Measurements from ENCODE around the gene RECQL5. TPM values are rescaled to one million over a fixed set of nuclear protein-coding genes. Genes with fewer than 3 reads are reported as not detected.

RECQL5 gene
- polyA plus RNA-seq, 2 of the 4 experiments (the other 2 are of a cell fraction), result 22.7 to 39.9 TPM

GRCh38 chr17:75691801-75692626 is 25.1 kb upstream of the RECQL5 start:
- POLR2A ChIA-PET, result interaction anchor here (2.0 kb wide), 1 partner anchor 14 kb away, joined by 10 read pairs; no protein-coding TSS in a partner anchor
- ATAC-seq, result no peak
- CTCF ChIA-PET, result interaction anchor here (1.6 to 19.2 kb wide), 3 partner anchors 17 to 60 kb away, joined by 4 to 148 read pairs (median 36); partner anchors contain the start of gene SMIM5
- H3K4me1 ChIP-seq, result peaks cover 99% of the 10 kb centered on the region
- no peak overlapping the region for H3K4me3 ChIP-seq
- no peak for TF ChIP-seq TP53 (CRISPR knock-in tag; IDR thresholded peaks at IDR 0.05)
- no peak for TF ChIP-seq CHD4 (IDR thresholded peaks at IDR 0.05; ENCODE audit: borderline replicate concordance)
- TF ChIP-seq RARB (CRISPR knock-in tag; IDR thresholded peaks at IDR 0.05), result no peak
- no peak for TF ChIP-seq E2F6 (IDR thresholded peaks at IDR 0.05; ENCODE audit: borderline replicate concordance, low read depth)
- TF ChIP-seq NFE2L2 (conservative IDR thresholded peaks at IDR 0.05; ENCODE audit: low read length), result no peak
- no peak for TF ChIP-seq RFX5 (IDR thresholded peaks at IDR 0.05)
- TF ChIP-seq ESRRA (IDR thresholded peaks at IDR 0.05; ENCODE audit: borderline replicate concordance, low read length), result no peak
- TF ChIP-seq ZNF302 (CRISPR knock-in tag; IDR thresholded peaks at IDR 0.05), result no peak
- no peak for TF ChIP-seq KDM1A (IDR thresholded peaks at IDR 0.05; ENCODE audit: low read depth)
- no peak for TF ChIP-seq RAD21 (conservative IDR thresholded peaks at IDR 0.05 in 1 of 2, IDR thresholded peaks at IDR 0.05 in 1 of 2)
- no peak for TF ChIP-seq ZC3H11A (IDR thresholded peaks at IDR 0.05)
- no peak for FAIRE-seq
- DNase-seq (ENCODE audit: low read depth in 1 of 2, low spot score in 1 of 2), result no peak
- no peaks in the 10 kb centered on the region for H3K9me3 ChIP-seq
- peak overlapping the region; percentile 93 for H3K27ac ChIP-seq
- 91% methylated on average over 14 of the region's 14 CpGs for WGBS (ENCODE audit: missing lambda C conversion rate)
- peak overlapping the region; percentile 73 for H3K4me2 ChIP-seq

GRCh38 chr17:75691371-75691791 is 24.4 kb upstream of the RECQL5 start:
- ATAC-seq (no peak), DNase-seq (ENCODE audit: low read depth in 1 of 2, low spot score in 1 of 2) (no peak), FAIRE-seq (no peak)
- CTCF ChIA-PET, result interaction anchor here (0.7 to 19.2 kb wide), 7 partner anchors 7 to 120 kb away, joined by 3 to 148 read pairs (median 3); partner anchors contain the start of gene SMIM5
- POLR2A ChIA-PET, result no interaction called here
- H3K27ac ChIP-seq, result peak overlapping the region; percentile 93; a peak in 5 of 6 replicates
- peaks cover 99% of the 10 kb centered on the region for H3K4me1 ChIP-seq
- H3K4me2 ChIP-seq, result no peak overlapping the region
- H3K4me3 ChIP-seq, result no peak overlapping the region
- TF ChIP-seq FOXS1 (CRISPR knock-in tag; IDR thresholded peaks at IDR 0.05) (no peak), JUN (IDR thresholded peaks at IDR 0.05) (no peak), TP53 (CRISPR knock-in tag; IDR thresholded peaks at IDR 0.05) (no peak), NFE2L2 (conservative IDR thresholded peaks at IDR 0.05; ENCODE audit: low read length) (no peak), HES2 (IDR thresholded peaks at IDR 0.05) (no peak), KDM5A (IDR thresholded peaks at IDR 0.05) (no peak), CHD4 (IDR thresholded peaks at IDR 0.05; ENCODE audit: borderline replicate concordance) (no peak), SMC3 (IDR thresholded peaks at IDR 0.05) (no peak), MAX (IDR thresholded peaks at IDR 0.05) (no peak), MAFK (IDR thresholded peaks at IDR 0.05; ENCODE audit: partially characterized antibody) (no peak), POLR2AphosphoS2 (conservative IDR thresholded peaks at IDR 0.05; ENCODE audit: low read length) (no peak), RARB (CRISPR knock-in tag; IDR thresholded peaks at IDR 0.05) (no peak), FOSB (CRISPR knock-in tag; IDR thresholded peaks at IDR 0.05) (no peak), ZC3H11A (IDR thresholded peaks at IDR 0.05) (no peak)
- H3K9me3 ChIP-seq, result no peaks in the 10 kb centered on the region
- WGBS (ENCODE audit: missing lambda C conversion rate), result 91% methylated on average over 5 of the region's 5 CpGs

- 75% methylated on average over 6 of the region's 6 CpGs for WGBS (ENCODE audit: missing lambda C conversion rate)
- ChIA-PET POLR2A (interaction anchor here (1.6 kb wide), 1 partner anchor 91 kb away, joined by 5 read pairs; no protein-coding TSS in a partner anchor), CTCF (interaction anchor here (1.1 to 19.2 kb wide), 5 partner anchors 9 to 58 kb away, joined by 3 to 148 read pairs (median 16); partner anchors contain the start of gene SMIM5)
- no peaks in the 10 kb centered on the region for H3K9me3 ChIP-seq
- no peak for DNase-seq (ENCODE audit: low read depth in 1 of 2, low spot score in 1 of 2)
- no peak for ATAC-seq
- FAIRE-seq, result no peak
- 0 out of 3 replicates have a peak overlapping the region, but pooled peaks have one; percentile 13 for H3K4me2 ChIP-seq
- peak overlapping the region; percentile 93; a peak in 5 of 6 replicates for H3K27ac ChIP-seq
- peaks cover 99% of the 10 kb centered on the region for H3K4me1 ChIP-seq
- H3K4me3 ChIP-seq, result no peak overlapping the region
- no peak for TF ChIP-seq FOXS1 (CRISPR knock-in tag; IDR thresholded peaks at IDR 0.05)
- TF ChIP-seq FOSB (CRISPR knock-in tag; IDR thresholded peaks at IDR 0.05), result no peak
- TF ChIP-seq CBX8 (IDR thresholded peaks at IDR 0.05), result no peak
- no peak for TF ChIP-seq CBX2 (IDR thresholded peaks at IDR 0.05; ENCODE audit: borderline replicate concordance, low read depth)
- no peak for TF ChIP-seq HDAC2 (IDR thresholded peaks at IDR 0.05)
- no peak for TF ChIP-seq ATOH8 (CRISPR knock-in tag; IDR thresholded peaks at IDR 0.05; ENCODE audit: low read depth)
- TF ChIP-seq SMC3 (IDR thresholded peaks at IDR 0.05), result no peak
- no peak for TF ChIP-seq BHLHE40 (IDR thresholded peaks at IDR 0.05; ENCODE audit: low read depth, low read length)
- TF ChIP-seq MAZ (IDR thresholded peaks at IDR 0.05; ENCODE audit: borderline replicate concordance, low read depth, low read length), result no peak
- no peak for TF ChIP-seq ELK1 (IDR thresholded peaks at IDR 0.05; ENCODE audit: low read depth, low read length)
- no peak for TF ChIP-seq MAFK (IDR thresholded peaks at IDR 0.05; ENCODE audit: partially characterized antibody)
- TF ChIP-seq EHMT2 (IDR thresholded peaks at IDR 0.05; ENCODE audit: low read depth), result no peak
Observed at GRCh38 chr17:75689441-75689873, 22.5 kb upstream of the RECQL5 start.

Data from A549 (cell line).